Urinary bladder (tissue), 4 donors: ENCODE data around the gene SH3RF3. TPM values are rescaled to one million over a fixed set of nuclear protein-coding genes. Genes with fewer than 3 reads are reported as not detected.

Experiments
- DNase-seq: peaks from one replicate; pipeline ENCODE4 v3.0.0-alpha.2; 2015; ENCODE audit errors: extremely low spot score
- H3K27ac ChIP-seq: one replicate; pipeline ENCODE4 v1.5.1; 2013; ENCODE audit warnings: low read depth, mild to moderate bottlenecking, moderate library complexity
- H3K36me3 ChIP-seq: one replicate; pipeline ENCODE4 v1.6.1; 2013; ENCODE audit warnings: mild to moderate bottlenecking, moderate library complexity; ENCODE audit not compliant: insufficient read depth
- H3K4me1 ChIP-seq: one replicate; pipeline ENCODE4 v1.6.1; 2013; ENCODE audit warnings: mild to moderate bottlenecking, moderate library complexity; ENCODE audit not compliant: insufficient read depth
- H3K4me3 ChIP-seq: one replicate; pipeline ENCODE4 v1.5.1; 2013; ENCODE audit warnings: low read depth, low read length
- WGBS: extraction: QIAGEN DNeasy Blood & Tissue Kit; methylation state at CpG from one replicate; pipeline ENCODE4 v1.1.7; 2013; 5-methylcytosine and 5-hydroxymethylcytosine counted together
- polyA plus RNA-seq: library from polyadenylated mRNA; stranded (reverse); fragments of 200-250 nt; gene quantifications from one replicate; pipeline ENCODE4 v1.2.3, GENCODE V29; 2013
- total RNA-seq: library from RNA; depleted of rRNA; stranded (reverse); fragments of >200 nt; gene quantifications from one replicate; pipeline ENCODE4 v1.2.3, GENCODE V29; 2014
- donor health status: healthy with polysubstance abuse.
- donor health status: healthy.

Gene SH3RF3
- total and polyA plus RNA-seq, 2 donors, result 3.6 to 12.6 TPM

DNA sequence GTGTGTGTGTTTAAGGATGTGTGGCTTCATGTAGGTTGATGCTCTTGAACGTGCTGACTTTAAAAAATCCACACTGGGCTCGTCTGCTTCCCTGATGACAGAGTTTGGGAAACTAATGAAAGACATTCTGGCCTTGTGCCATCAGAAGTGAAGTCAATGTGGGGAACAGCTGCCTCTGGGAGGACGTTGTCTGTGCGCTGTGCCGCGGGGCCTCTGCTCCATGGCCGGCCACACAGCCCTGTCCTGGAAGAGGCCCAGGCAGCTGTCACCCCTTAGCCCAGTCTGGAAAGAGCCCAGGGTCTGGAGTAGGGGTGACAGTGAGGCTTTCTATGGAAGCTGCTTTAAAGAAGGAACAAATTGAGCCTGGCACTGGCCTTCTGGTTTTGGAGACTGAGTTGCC, 155.8 kb downstream of the SH3RF3 start:
- no peak for DNase-seq

GRCh38 chr2:109285244-109285651, 156.2 kb downstream of the SH3RF3 start:
- no peak for DNase-seq
- H3K4me1 ChIP-seq, result no peaks in the 10 kb centered on the region

More for the DNA sequence above, 155.8 kb downstream of the SH3RF3 start:
- Histone ChIP-seq H3K4me1 (no peaks in the 10 kb centered on the region), H3K4me3 (no peak overlapping the region), H3K36me3 (no peaks in the 10 kb centered on the region), H3K27ac (no peak overlapping the region)
- 34% methylated on average over 7 of the region's 7 CpGs for WGBS

DNA sequence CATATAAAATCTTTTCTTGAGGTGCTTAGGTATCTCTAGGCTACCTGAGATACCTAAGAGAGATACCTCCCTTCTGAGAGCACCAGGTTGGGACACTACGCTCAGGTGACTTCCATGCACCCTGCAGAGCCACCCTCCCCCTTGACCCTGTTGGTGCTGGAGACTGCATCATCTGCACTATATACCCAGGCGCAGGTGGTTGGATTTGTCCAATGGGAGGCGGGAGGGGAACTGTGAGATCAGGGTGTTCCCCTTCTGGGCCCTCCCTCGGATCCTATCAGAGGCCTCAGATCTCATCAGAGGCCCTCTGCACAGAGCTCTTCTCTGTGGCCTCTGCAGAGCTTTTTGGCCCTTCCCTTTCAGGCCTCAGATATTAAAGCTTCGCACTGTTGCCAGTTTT, 158.4 kb downstream of the SH3RF3 start:
- H3K4me1 ChIP-seq, result no peaks in the 10 kb centered on the region

More at GRCh38 chr2:109285244-109285651, 156.2 kb downstream of the SH3RF3 start:
- no peak overlapping the region for H3K4me3 ChIP-seq
- no peaks in the 10 kb centered on the region for H3K36me3 ChIP-seq
- no peak overlapping the region for H3K27ac ChIP-seq
- WGBS, result 86% methylated on average over 11 of the region's 11 CpGs

GRCh38 chr2:109287838-109288237, 158.8 kb downstream of the SH3RF3 start:
- no peaks in the 10 kb centered on the region for H3K4me1 ChIP-seq
- no peaks in the 10 kb centered on the region for H3K36me3 ChIP-seq
- no peak for DNase-seq
- no peak overlapping the region for H3K27ac ChIP-seq
- no peak overlapping the region for H3K4me3 ChIP-seq
- WGBS, result 97% methylated on average over 2 of the region's 2 CpGs

More for the DNA sequence above, 158.4 kb downstream of the SH3RF3 start:
- WGBS, result 98% methylated on average over 5 of the region's 5 CpGs
- Histone ChIP-seq H3K4me3 (no peak overlapping the region), H3K27ac (no peak overlapping the region), H3K36me3 (no peaks in the 10 kb centered on the region)
- DNase-seq, result no peak

- H3K4me1 ChIP-seq, result no peaks in the 10 kb centered on the region
- 89% methylated on average over 8 of the region's 8 CpGs for WGBS
- no peak overlapping the region for H3K27ac ChIP-seq
- DNase-seq, result no peak
- H3K36me3 ChIP-seq, result no peaks in the 10 kb centered on the region
- no peak overlapping the region for H3K4me3 ChIP-seq
Measured at GRCh38 chr2:109288544-109289368, 159.8 kb downstream of the SH3RF3 start.

- Histone ChIP-seq H3K4me1 (no peaks in the 10 kb centered on the region), H3K4me3 (no peak overlapping the region), H3K27ac (no peak overlapping the region), H3K36me3 (no peaks in the 10 kb centered on the region)
- DNase-seq, result no peak
- WGBS, result 93% methylated on average over 8 of the region's 8 CpGs
Measured at GRCh38 chr2:109289504-109290222, 160.7 kb downstream of the SH3RF3 start.

DNA sequence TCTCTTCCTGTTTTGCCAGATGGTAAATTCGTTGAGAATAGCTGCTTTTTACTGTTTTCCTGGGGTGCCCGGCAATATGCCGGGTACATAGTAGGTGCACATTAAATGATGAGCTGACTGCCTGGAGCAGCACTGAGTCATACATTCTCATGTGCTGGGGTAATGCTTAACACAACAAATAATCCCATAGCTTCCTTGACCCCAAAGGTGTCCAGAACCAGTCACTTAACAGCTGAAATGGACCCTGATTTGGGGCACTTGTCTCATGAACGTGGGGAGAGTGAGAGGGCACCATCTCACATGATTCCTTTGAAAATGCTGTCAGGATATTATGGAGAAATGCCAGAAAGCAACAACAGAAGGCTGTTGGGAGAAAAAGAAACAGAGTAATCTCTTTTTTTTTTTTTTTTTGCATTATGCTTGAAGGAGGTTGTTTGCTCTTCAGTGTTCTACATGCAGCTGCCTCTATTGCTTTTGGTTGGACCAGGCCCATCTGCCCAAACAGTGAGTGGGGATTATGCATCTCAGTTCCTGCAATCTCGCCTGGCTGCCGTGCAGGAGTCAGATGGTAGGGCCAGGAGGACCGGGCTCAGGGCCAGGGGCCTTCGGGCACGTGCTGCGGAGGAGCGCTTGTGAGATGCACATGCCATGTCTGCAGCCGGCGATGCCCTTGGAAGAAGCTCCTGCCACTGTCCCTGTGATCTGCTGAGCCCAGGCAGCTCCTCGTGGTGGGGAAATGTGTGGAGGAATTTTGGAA, 162.1 kb downstream of the SH3RF3 start:
- no peak for DNase-seq
- no peaks in the 10 kb centered on the region for H3K4me1 ChIP-seq
- WGBS, result 61% methylated on average over 14 of the region's 14 CpGs
- H3K27ac ChIP-seq, result no peak overlapping the region
- no peak overlapping the region for H3K4me3 ChIP-seq
- no peaks in the 10 kb centered on the region for H3K36me3 ChIP-seq

DNA sequence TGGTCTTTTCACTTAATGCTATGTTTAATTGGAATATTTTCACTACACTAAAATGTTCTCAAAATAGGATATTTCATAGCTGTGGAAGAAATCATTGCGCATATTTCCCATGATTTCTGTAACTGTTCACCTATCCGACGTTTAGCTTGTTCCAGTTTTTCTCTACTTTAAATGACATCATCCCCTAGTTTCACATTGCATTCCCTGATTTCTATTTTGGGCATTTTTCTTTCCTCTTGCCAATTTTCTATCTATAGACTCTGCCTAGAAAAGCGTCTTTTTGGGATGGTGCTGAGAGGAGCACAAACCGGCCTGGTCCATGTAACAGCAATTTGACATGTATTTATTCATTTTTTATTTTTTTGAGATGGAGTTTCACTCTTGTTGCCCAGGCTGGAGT, 163.4 kb downstream of the SH3RF3 start:
- Histone ChIP-seq H3K4me3 (no peak overlapping the region), H3K27ac (no peak overlapping the region), H3K36me3 (no peaks in the 10 kb centered on the region), H3K4me1 (no peaks in the 10 kb centered on the region)
- 72% methylated on average over 5 of the region's 5 CpGs for WGBS
- DNase-seq, result no peak

GRCh38 chr2:109293663-109294062, 164.7 kb downstream of the SH3RF3 start:
- Histone ChIP-seq H3K27ac (no peak overlapping the region), H3K4me1 (no peaks in the 10 kb centered on the region), H3K36me3 (no peaks in the 10 kb centered on the region), H3K4me3 (no peak overlapping the region)
- 96% methylated on average over 8 of the region's 8 CpGs for WGBS
- no peak for DNase-seq

GRCh38 chr2:109294523-109294922, 165.5 kb downstream of the SH3RF3 start:
- Histone ChIP-seq H3K4me3 (no peak overlapping the region), H3K27ac (no peak overlapping the region), H3K4me1 (no peaks in the 10 kb centered on the region), H3K36me3 (no peaks in the 10 kb centered on the region)
- 93% methylated on average over 4 of the region's 4 CpGs for WGBS
- no peak for DNase-seq

DNA sequence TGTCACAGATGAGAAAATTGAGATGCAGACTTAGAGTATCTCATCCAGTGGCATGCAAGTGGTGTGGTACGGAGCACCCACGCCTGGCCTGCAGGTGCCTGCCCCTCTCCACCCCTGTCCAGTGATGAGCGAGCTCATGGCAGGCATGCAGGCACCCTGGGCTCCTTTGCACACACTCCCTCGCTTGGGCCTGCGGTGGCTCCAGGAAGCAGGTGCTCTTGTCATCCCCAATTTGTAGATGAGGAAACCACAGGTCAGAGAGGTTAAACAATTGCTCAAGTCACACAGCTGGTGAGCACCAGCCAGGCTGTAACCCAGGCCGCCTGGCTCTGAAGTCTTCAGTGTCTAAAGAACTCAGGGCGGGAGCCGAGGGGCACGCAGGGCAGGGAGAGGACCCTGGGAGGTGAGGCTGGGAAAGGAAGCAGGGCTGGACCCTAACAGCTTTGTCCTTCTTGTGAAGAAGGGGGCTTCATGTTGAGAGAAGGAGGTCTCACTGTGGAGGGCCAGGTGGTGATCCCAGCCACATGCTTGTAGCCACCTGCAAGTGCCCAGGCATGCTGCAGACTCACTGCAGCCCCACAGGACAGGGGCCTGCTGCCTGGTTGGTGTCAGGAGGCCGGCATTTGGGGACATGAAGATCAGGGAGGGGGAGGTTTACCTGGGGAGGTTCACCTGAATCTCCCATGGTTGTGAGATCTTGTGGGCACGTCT, 166.2 kb downstream of the SH3RF3 start:
- no peaks in the 10 kb centered on the region for H3K4me1 ChIP-seq
- no peak overlapping the region for H3K27ac ChIP-seq
- no peaks in the 10 kb centered on the region for H3K36me3 ChIP-seq
- no peak overlapping the region for H3K4me3 ChIP-seq
- 96% methylated on average over 11 of the region's 11 CpGs for WGBS
- no peak for DNase-seq

DNA sequence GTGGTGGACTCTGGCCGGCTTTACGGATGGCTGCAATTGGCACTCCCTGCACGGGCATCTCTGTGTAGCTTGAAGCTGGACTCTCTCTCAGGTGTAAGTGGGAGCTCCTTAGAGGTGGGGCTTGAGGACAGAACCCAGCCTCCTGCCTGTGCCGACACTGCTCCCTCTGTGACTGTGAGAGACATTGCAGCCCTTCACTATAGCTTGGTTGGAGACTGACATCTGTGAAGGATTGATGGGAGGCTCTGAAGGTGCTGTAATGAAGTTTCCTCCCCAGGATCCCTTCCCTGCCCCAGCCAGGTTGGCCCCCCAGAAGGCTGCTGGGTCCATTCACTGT, 166.7 kb downstream of the SH3RF3 start:
- Histone ChIP-seq H3K4me3 (no peak overlapping the region), H3K27ac (no peak overlapping the region), H3K4me1 (no peaks in the 10 kb centered on the region), H3K36me3 (no peaks in the 10 kb centered on the region)
- WGBS, result 89% methylated on average over 4 of the region's 4 CpGs
- no peak for DNase-seq
